WTC11 (cell line): ENCODE measurements around the gene MINDY1. TPM values are rescaled to one million over a fixed set of nuclear protein-coding genes. Genes with fewer than 3 reads are reported as not detected.

Experiments used
- ATAC-seq: fragments of 200-7000 bp; cut with Tn5 transposase; 2 replicates; pipeline ENCODE4 v1.10.0; 2021; ENCODE audit warnings: mild to moderate bottlenecking, moderate library complexity
- CTCF ChIA-PET: fragments of 300-600 bp; sonication (Branson Sonifier 250); formaldehyde crosslinking; loops from one replicate; lab custom pipeline; 2021; ENCODE audit warnings: antibody characterized with exemption; lab: Charles Lee
- POLR2A ChIA-PET: fragments of 350-600 bp; sonication (Branson Sonifier 250); formaldehyde crosslinking; loops from one replicate; lab custom pipeline; 2021; ENCODE audit warnings: antibody characterized with exemption; lab: Charles Lee
- DNase-seq: peaks from one replicate; pipeline ENCODE4 v3.0.0; 2021; ENCODE audit warnings: low spot score
- H3K27ac Mint-ChIP-seq: 2 replicates; pipeline ENCODE4 v1.8.0; 2021; ENCODE audit warnings: mixed read lengths
- H3K27me3 Mint-ChIP-seq: 2 replicates; pipeline ENCODE4 v1.8.0; 2021; ENCODE audit warnings: low read depth, mild to moderate bottlenecking, moderate library complexity, mixed read lengths
- H3K36me3 Mint-ChIP-seq: 2 replicates; pipeline ENCODE4 v1.8.0; 2021; ENCODE audit warnings: mixed read lengths
- H3K4me1 Mint-ChIP-seq: 2 replicates; pipeline ENCODE4 v1.8.0; 2022; ENCODE audit warnings: mixed read lengths
- H3K4me3 Mint-ChIP-seq: 2 replicates; pipeline ENCODE4 v1.8.0; 2021; ENCODE audit warnings: mild to moderate bottlenecking, moderate library complexity, mixed read lengths
- H3K9me3 Mint-ChIP-seq: 2 replicates; pipeline ENCODE4 v1.8.0; 2021; ENCODE audit warnings: mixed read lengths
- CREM ChIP-seq: sonication (generic); formaldehyde crosslinking; IDR thresholded peaks from 2 replicates; pipeline ENCODE4 v1.8.1; 2022; ENCODE audit warnings: mild to moderate bottlenecking, missing genetic modification reagents, moderate library complexity
- EMX1 ChIP-seq: fragments of 250-450 bp; sonication (Bioruptor Pico); IDR thresholded peaks from 2 replicates; pipeline ENCODE4 v1.8.0; 2021; ENCODE audit warnings: mild to moderate bottlenecking
- OVOL2 ChIP-seq: fragments of 250-450 bp; sonication (Bioruptor Pico); IDR thresholded peaks from 2 replicates; pipeline ENCODE4 v1.9.0; 2021; ENCODE audit warnings: mild to moderate bottlenecking, borderline replicate concordance
- RELA ChIP-seq: sonication (generic); formaldehyde crosslinking; IDR thresholded peaks from 2 replicates; pipeline ENCODE4 v1.8.1; 2022; ENCODE audit warnings: missing genetic modification reagents, mild to moderate bottlenecking, borderline replicate concordance
- TEAD1 ChIP-seq: sonication (generic); formaldehyde crosslinking; IDR thresholded peaks from 2 replicates; pipeline ENCODE4 v1.8.0; 2022; ENCODE audit warnings: mild to moderate bottlenecking, missing genetic modification reagents
- ZNF121 ChIP-seq: sonication (generic); formaldehyde crosslinking; IDR thresholded peaks from 2 replicates; pipeline ENCODE4 v1.8.0; 2023; ENCODE audit warnings: missing genetic modification reagents
- ZNF219 ChIP-seq: sonication (generic); formaldehyde crosslinking; IDR thresholded peaks from 2 replicates; pipeline ENCODE4 v1.8.0; 2023; ENCODE audit warnings: missing genetic modification reagents, mild to moderate bottlenecking, borderline replicate concordance
- ZNF671 ChIP-seq: fragments of 250-450 bp; sonication (Bioruptor Pico); IDR thresholded peaks from 2 replicates; pipeline ENCODE4 v1.8.0; 2021; ENCODE audit warnings: mild to moderate bottlenecking
- total RNA-seq: library from RNA; stranded (reverse); gene quantifications from 3 replicates; pipeline ENCODE4 v1.2.3, GENCODE V29; 2021
- TF ChIP-seq, protein P1 (sequence below): fragments of 250-450 bp; sonication (Bioruptor Pico); IDR thresholded peaks from 2 replicates; pipeline ENCODE4 v1.9.0; 2021; ENCODE audit warnings: mild to moderate bottlenecking, borderline replicate concordance
- TF ChIP-seq, protein P2 (sequence below): sonication (generic); formaldehyde crosslinking; IDR thresholded peaks from 2 replicates; pipeline ENCODE4 v1.8.1; 2023; ENCODE audit warnings: mild to moderate bottlenecking, missing genetic modification reagents
- TF ChIP-seq, protein P3 (sequence below): sonication (generic); formaldehyde crosslinking; IDR thresholded peaks from 2 replicates; pipeline ENCODE4 v1.8.0; 2022; ENCODE audit warnings: mild to moderate bottlenecking, missing genetic modification reagents
- TF ChIP-seq, protein P4 (sequence below): sonication (generic); formaldehyde crosslinking; IDR thresholded peaks from 2 replicates; pipeline ENCODE4 v1.8.1; 2023; ENCODE audit warnings: mild to moderate bottlenecking, moderate library complexity, missing genetic modification reagents

Gene MINDY1
- total RNA-seq, 1 experiment from 2014 or later: 10.1 TPM

DNA sequence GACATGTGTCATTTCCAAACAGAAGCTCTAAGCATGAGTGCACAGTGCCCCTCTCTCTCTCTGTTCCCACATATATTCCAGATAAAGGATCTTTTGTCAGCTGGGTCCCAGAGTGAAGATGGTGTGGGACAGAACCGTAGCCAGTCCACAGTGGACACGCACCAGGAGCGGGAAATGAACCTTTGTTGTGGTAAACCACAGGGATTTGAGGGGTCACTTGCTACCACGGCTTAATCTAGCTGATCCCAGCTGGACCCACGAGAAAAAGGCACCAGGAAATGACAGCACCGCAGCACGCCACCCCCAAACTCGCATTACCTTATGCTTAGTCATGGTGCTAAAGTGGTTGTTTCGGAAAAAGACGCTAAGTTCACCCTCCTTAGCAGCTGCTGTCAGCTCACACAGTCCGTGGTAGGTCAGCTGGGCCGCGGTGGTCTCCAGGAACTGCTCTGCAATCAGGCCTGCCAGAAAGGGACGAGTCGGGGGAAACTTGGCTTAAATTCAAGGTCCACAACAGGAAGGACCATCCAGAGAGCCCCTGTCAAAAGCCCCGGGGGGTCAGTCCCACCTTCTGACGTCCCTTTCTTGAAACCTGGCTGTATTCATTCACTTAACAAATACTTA, 7.5 kb downstream of the MINDY1 start:
- H3K27ac Mint-ChIP-seq: no peak overlapping the region
- H3K27me3 Mint-ChIP-seq: no peaks in the 10 kb centered on the region
- H3K4me3 Mint-ChIP-seq: no peak overlapping the region
- no peaks in the 10 kb centered on the region for H3K36me3 Mint-ChIP-seq
- no peak for DNase-seq
- peaks cover 6% of the 10 kb centered on the region; the same call in 1 of the 2 replicates for H3K4me1 Mint-ChIP-seq
- CTCF ChIA-PET: interaction anchor here (0.5 to 3.3 kb wide), 3 partner anchors 18 to 48 kb away, joined by 5 to 21 read pairs (median 5); partner anchors contain the start of genes ANXA9 and C1orf56
- POLR2A ChIA-PET: no interaction called here
- no peak for ATAC-seq
- no peaks in the 10 kb centered on the region for H3K9me3 Mint-ChIP-seq
- TF ChIP-seq, protein P1, sequence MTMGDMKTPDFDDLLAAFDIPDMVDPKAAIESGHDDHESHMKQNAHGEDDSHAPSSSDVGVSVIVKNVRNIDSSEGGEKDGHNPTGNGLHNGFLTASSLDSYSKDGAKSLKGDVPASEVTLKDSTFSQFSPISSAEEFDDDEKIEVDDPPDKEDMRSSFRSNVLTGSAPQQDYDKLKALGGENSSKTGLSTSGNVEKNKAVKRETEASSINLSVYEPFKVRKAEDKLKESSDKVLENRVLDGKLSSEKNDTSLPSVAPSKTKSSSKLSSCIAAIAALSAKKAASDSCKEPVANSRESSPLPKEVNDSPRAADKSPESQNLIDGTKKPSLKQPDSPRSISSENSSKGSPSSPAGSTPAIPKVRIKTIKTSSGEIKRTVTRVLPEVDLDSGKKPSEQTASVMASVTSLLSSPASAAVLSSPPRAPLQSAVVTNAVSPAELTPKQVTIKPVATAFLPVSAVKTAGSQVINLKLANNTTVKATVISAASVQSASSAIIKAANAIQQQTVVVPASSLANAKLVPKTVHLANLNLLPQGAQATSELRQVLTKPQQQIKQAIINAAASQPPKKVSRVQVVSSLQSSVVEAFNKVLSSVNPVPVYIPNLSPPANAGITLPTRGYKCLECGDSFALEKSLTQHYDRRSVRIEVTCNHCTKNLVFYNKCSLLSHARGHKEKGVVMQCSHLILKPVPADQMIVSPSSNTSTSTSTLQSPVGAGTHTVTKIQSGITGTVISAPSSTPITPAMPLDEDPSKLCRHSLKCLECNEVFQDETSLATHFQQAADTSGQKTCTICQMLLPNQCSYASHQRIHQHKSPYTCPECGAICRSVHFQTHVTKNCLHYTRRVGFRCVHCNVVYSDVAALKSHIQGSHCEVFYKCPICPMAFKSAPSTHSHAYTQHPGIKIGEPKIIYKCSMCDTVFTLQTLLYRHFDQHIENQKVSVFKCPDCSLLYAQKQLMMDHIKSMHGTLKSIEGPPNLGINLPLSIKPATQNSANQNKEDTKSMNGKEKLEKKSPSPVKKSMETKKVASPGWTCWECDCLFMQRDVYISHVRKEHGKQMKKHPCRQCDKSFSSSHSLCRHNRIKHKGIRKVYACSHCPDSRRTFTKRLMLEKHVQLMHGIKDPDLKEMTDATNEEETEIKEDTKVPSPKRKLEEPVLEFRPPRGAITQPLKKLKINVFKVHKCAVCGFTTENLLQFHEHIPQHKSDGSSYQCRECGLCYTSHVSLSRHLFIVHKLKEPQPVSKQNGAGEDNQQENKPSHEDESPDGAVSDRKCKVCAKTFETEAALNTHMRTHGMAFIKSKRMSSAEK (CRISPR knock-in tag): no peak
- no peak for TF ChIP-seq RELA
- TF ChIP-seq, protein P2, sequence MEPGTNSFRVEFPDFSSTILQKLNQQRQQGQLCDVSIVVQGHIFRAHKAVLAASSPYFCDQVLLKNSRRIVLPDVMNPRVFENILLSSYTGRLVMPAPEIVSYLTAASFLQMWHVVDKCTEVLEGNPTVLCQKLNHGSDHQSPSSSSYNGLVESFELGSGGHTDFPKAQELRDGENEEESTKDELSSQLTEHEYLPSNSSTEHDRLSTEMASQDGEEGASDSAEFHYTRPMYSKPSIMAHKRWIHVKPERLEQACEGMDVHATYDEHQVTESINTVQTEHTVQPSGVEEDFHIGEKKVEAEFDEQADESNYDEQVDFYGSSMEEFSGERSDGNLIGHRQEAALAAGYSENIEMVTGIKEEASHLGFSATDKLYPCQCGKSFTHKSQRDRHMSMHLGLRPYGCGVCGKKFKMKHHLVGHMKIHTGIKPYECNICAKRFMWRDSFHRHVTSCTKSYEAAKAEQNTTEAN: no peak

DNA sequence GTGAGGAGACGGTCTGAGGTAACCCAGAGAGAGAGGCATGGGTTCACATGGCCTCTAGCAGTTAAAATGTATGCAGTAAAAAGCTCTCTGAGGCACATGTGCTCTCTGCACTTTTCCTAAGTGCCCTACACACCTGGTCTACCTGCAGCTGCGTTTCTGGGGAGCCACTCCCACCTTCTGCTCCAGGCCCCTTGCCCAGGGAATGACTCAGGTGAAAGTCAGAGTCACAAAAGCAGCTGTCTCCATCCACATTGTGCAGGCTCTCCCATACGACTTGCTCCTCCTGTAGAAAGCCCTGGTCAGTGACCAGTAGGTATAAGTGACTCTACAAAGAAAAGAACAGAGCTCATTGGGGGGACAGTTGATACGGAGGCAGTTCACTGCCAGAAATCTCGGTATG, 8.8 kb downstream of the MINDY1 start:
- no peak overlapping the region for H3K4me3 Mint-ChIP-seq
- ChIA-PET POLR2A (interaction anchor here (1.1 kb wide), 1 partner anchor 9 kb away, joined by 3 read pairs; the partner anchor contains the start of gene MINDY1), CTCF (interaction anchor here (1.1 to 1.2 kb wide), 2 partner anchors 9 to 21 kb away, joined by 3 to 4 read pairs; partner anchors contain the start of gene MINDY1)
- no peak overlapping the region for H3K27ac Mint-ChIP-seq
- TF ChIP-seq CREM (CRISPR knock-in tag) (no peak), TEAD1 (CRISPR knock-in tag) (no peak), ZNF121 (no peak), OVOL2 (no peak), EMX1 (CRISPR knock-in tag) (no peak), ZNF219 (CRISPR knock-in tag) (no peak), ZNF671 (CRISPR knock-in tag) (no peak)
- TF ChIP-seq, protein P3, sequence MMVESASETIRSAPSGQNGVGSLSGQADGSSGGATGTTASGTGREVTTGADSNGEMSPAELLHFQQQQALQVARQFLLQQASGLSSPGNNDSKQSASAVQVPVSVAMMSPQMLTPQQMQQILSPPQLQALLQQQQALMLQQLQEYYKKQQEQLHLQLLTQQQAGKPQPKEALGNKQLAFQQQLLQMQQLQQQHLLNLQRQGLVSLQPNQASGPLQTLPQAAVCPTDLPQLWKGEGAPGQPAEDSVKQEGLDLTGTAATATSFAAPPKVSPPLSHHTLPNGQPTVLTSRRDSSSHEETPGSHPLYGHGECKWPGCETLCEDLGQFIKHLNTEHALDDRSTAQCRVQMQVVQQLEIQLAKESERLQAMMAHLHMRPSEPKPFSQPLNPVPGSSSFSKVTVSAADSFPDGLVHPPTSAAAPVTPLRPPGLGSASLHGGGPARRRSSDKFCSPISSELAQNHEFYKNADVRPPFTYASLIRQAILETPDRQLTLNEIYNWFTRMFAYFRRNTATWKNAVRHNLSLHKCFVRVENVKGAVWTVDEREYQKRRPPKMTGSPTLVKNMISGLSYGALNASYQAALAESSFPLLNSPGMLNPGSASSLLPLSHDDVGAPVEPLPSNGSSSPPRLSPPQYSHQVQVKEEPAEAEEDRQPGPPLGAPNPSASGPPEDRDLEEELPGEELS (CRISPR knock-in tag): no peak
- TF ChIP-seq, protein P4, sequence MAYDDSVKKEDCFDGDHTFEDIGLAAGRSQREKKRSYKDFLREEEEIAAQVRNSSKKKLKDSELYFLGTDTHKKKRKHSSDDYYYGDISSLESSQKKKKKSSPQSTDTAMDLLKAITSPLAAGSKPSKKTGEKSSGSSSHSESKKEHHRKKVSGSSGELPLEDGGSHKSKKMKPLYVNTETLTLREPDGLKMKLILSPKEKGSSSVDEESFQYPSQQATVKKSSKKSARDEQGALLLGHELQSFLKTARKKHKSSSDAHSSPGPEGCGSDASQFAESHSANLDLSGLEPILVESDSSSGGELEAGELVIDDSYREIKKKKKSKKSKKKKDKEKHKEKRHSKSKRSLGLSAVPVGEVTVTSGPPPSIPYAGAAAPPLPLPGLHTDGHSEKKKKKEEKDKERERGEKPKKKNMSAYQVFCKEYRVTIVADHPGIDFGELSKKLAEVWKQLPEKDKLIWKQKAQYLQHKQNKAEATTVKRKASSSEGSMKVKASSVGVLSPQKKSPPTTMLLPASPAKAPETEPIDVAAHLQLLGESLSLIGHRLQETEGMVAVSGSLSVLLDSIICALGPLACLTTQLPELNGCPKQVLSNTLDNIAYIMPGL (CRISPR knock-in tag): no peak
- DNase-seq: no peak
- ATAC-seq: no peak
- H3K36me3 Mint-ChIP-seq: no peaks in the 10 kb centered on the region
- no peaks in the 10 kb centered on the region for H3K9me3 Mint-ChIP-seq
- peaks cover 6% of the 10 kb centered on the region; the same call in 1 of the 2 replicates for H3K4me1 Mint-ChIP-seq
- H3K27me3 Mint-ChIP-seq: no peaks in the 10 kb centered on the region
